Thyroid gland (tissue), 4 donors: Measurements from ENCODE around the gene DPP6.

ENCODE experiments used
- POLR2A ChIP-seq, 2 donors: fragments of 450-650 bp; IDR thresholded peaks; one replicate each; pipeline ENCODE4 v1.6.1; 2017; ENCODE audit warnings: antibody characterized with exemption in 2 of 2, mild to moderate bottlenecking in 2 of 2, moderate library complexity in 1 of 2
- TF ChIP-seq, protein P1 (sequence below), 6 experiments: fragments of 200-600 bp in 3 of 6; fragments of 450-650 bp in 3 of 6; sonication (generic) in 3 of 6; IDR thresholded peaks; one replicate each; pipeline ENCODE4 v1.5.1; 2016 to 2019; ENCODE audit warnings: antibody characterized with exemption in 6 of 6, mild to moderate bottlenecking in 2 of 6, inconsistent platforms in 1 of 6, moderate library complexity in 1 of 6

DNA sequence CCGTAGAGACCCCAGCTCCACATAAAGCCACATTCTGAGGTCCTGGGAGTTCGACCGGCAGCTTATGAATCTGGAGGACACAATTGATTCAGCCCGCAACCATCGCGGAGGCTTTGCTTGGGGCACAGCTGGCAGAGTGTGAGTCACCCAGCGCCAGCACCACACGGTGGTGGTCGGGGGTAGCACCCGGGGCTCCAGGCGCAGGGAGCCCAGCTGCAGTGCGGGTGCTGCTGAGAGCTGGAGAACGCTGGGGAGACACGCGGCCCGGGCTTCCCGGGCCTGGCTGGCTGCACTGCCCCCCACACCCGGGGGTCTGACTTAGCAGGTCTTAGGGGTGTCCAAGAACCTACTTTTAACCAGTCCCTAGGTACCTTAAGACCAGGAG, 862.8 kb downstream of the DPP6 start:
- TF ChIP-seq, protein P1, sequence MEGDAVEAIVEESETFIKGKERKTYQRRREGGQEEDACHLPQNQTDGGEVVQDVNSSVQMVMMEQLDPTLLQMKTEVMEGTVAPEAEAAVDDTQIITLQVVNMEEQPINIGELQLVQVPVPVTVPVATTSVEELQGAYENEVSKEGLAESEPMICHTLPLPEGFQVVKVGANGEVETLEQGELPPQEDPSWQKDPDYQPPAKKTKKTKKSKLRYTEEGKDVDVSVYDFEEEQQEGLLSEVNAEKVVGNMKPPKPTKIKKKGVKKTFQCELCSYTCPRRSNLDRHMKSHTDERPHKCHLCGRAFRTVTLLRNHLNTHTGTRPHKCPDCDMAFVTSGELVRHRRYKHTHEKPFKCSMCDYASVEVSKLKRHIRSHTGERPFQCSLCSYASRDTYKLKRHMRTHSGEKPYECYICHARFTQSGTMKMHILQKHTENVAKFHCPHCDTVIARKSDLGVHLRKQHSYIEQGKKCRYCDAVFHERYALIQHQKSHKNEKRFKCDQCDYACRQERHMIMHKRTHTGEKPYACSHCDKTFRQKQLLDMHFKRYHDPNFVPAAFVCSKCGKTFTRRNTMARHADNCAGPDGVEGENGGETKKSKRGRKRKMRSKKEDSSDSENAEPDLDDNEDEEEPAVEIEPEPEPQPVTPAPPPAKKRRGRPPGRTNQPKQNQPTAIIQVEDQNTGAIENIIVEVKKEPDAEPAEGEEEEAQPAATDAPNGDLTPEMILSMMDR (IDR thresholded peaks at IDR 0.05) = no peak
- TF ChIP-seq POLR2A (IDR thresholded peaks at IDR 0.05) = no peak
